Measurements from ENCODE around the gene MZB1. TPM values are rescaled to one million over a fixed set of nuclear protein-coding genes. Genes with fewer than 3 reads are reported as not detected.
"Not testable (repeated sequence)": the region's sequence is repeated elsewhere in the genome, so short reads cannot be mapped to it uniquely, and the experiment has no call there.

The MZB1 gene
- total RNA-seq, 1 donor from 2014 or later = not detected

- TF ChIP-seq CTCF (conservative IDR thresholded peaks at IDR 0.05; ENCODE audit: low read depth, low read length) = no peak
- H3K4me3 ChIP-seq (ENCODE audit: low read depth, low read length) = no peak overlapping the region
- no peak for DNase-seq (ENCODE audit: low read depth)
Observed at GRCh38 chr5:139360384-139360783, 29.3 kb downstream of the MZB1 start.

DNA sequence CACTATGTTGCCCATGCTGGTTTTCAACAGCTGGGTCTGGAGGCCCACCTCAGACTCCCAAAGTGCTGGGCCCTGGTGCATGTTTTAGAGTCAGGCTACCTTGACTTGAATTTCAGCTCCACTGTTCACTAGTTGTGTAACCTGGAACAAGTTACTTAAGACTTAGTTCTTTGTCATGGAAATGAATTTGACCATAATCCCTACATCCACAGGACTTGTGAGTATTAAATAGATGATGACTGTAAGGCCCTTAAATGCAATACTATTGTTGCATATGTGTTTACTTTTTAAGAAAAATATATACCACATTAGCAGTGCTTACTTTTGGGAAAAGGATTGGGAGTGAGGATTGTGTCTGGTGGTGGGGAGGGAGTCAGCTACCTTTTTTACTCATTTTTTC, 31.6 kb downstream of the MZB1 start:
- DNase-seq (ENCODE audit: low read depth) = no peak
- H3K4me3 ChIP-seq (ENCODE audit: low read depth, low read length) = no peak overlapping the region
- no peak for TF ChIP-seq CTCF (conservative IDR thresholded peaks at IDR 0.05; ENCODE audit: low read depth, low read length)

DNA sequence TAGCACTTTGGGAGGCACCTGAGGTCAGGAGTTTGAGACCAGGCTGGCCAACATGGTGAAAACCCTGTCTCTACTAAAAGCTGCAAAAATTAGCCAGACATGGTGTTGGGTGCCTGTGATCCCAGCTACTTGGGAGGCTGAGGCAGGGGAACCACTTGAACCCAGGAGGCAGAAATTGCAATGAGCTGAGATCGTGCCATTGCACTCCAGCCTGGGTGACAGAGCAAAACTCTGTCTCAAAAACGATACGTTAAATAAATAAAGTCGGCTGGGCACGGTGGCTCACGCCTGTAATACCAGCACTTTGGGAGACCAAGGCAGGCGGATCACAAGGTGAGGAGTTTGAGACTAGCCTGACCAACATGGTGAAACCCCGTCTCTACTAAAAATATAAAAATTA, 33.8 kb downstream of the MZB1 start:
- not testable (repeated sequence) for DNase-seq (ENCODE audit: low read depth); H3K4me3 ChIP-seq (ENCODE audit: low read depth, low read length)

- no peak overlapping the region for H3K4me3 ChIP-seq (ENCODE audit: low read depth, low read length)
- no peak for TF ChIP-seq CTCF (conservative IDR thresholded peaks at IDR 0.05; ENCODE audit: low read depth, low read length)
- no peak for DNase-seq (ENCODE audit: low read depth)
Observed at GRCh38 chr5:139354186-139354585, 35.5 kb downstream of the MZB1 start.

DNA sequence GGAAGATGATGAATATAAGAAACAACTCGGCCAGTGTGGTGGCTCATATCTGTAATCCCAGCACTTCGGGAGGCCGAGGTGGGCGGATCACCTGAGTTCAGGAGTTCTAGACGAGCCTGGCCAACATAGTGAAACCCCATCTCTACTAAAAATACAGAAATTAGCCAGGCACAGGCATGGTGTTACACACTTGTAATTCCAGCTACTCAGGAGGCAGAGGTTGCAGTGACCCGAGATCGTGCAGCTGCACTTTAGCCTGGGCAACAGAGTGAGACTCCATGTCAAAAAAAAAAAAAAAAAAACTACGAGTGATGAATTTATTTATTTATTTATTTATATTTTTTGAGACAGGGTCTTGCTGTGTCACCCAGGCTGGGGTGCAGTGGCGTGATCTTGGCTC, 41.9 kb downstream of the MZB1 start:
- DNase-seq (ENCODE audit: low read depth); H3K4me3 ChIP-seq (ENCODE audit: low read depth, low read length): not testable (repeated sequence)

DNA sequence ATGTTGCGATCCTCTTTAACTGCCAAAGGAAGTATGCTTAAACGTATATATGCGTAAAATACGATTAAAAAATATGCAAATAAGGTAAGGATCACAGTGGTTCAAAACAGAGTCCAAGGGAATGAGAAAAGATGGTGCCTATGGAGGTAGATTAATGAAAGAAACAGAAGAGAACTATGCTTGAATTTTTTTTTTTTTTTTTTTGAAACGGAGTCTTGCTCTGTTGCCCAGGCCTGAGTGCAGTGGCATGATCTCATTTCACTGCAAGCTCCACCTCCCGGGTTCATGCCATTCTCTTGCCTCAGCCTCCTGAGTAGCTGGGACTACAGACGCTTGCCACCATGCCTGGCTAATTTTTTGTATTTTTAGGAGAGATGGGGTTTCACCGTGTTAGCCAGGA, 44.3 kb downstream of the MZB1 start:
- DNase-seq (ENCODE audit: low read depth) = not testable (repeated sequence)

DNA sequence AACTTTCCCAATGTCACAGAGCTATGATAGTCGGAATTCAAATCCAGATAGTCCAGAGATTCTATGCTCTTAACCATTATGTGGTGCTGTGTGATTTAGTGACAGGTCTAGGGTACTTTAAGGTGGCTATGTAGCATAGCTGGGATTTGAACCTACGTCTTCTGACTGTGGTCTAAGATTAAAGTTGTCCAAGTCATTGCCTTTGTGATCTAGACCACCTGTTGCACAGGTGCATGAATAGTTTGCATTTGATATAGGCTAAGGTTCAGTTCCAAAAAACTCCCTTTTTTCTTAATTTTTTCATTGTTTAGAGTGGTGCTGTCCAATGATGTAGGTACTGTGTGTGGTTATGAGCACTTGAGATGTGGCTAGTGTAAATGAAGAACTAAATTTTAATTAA, 45.5 kb downstream of the MZB1 start:
- DNase-seq (ENCODE audit: low read depth) = no peak
- no peak overlapping the region for H3K4me3 ChIP-seq (ENCODE audit: low read depth, low read length)
- no peak for TF ChIP-seq CTCF (conservative IDR thresholded peaks at IDR 0.05; ENCODE audit: low read depth, low read length)

More for the DNA sequence above, 44.3 kb downstream of the MZB1 start:
- not testable (repeated sequence) for H3K4me3 ChIP-seq (ENCODE audit: low read depth, low read length)

GRCh38 chr5:139343476-139343875, 46.2 kb downstream of the MZB1 start:
- TF ChIP-seq CTCF (conservative IDR thresholded peaks at IDR 0.05; ENCODE audit: low read depth, low read length) = no peak
- DNase-seq (ENCODE audit: low read depth) = no peak
- peak overlapping the region; percentile 86 for H3K4me3 ChIP-seq (ENCODE audit: low read depth, low read length)

DNA sequence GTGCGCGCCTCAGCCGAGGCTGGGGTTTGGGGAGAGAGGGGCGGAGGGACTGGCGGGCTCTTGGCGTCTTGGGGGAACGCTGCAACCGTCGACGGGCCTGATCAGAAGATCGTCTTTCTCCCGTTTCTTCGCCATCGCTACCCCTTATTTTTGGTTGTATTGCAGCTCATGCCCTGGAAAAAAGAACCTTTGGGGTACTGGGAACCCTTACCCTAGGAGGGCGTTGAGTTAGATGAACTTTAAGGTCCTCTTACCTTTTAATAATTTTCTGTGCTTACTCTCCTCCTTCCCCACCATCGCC, 47.3 kb downstream of the MZB1 start:
- peak overlapping the region; percentile 86 for H3K4me3 ChIP-seq (ENCODE audit: low read depth, low read length)
- no peak for TF ChIP-seq CTCF (conservative IDR thresholded peaks at IDR 0.05; ENCODE audit: low read depth, low read length)
- no peak for DNase-seq (ENCODE audit: low read depth)

All from epithelial cell of proximal tubule (primary cell).